ENCODE results near the gene FILIP1L.
"Not testable (repeated sequence)": the region's sequence is repeated elsewhere in the genome, so short reads cannot be mapped to it uniquely, and the experiment has no call there.

FILIP1L gene

DNA sequence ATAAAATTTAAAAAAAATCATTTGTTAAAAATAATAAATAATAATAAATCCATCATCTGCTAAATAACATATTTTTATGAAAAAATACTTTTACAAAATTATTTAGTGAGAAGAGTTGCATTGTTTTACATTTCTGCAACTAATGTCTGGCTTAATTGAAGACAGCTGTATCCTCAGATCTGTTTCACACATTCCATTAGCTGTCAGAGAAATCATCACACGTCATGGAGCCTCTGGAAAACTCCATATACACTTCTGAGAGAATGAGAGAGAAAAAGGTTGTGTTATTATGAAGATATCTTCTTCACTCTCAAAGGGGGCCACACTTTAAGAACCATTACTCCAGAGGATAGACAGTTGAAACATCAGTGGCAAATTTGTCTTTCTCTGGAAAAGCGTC is 255.8 kb downstream of the FILIP1L start:
- DNase-seq: no peak

DNA sequence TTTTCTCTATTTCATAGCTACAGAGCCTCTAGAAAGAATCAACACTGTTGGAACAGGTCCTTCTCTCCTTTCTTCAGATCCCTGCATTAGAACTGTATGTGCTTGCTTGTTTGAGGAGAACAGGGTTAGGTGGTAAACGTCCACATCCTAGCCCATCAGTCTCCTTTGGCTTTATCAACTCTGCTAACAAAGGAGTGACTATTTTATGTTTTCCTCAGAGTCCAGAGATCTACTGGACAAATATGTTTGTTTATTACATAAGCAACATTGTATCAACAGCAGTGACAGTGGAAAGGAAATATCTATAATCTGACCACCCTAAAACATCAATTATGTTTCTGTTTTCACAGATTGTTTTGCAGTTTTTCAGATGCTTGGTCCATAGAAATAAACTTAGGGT is 257.0 kb downstream of the FILIP1L start:
- no peak for DNase-seq

DNA sequence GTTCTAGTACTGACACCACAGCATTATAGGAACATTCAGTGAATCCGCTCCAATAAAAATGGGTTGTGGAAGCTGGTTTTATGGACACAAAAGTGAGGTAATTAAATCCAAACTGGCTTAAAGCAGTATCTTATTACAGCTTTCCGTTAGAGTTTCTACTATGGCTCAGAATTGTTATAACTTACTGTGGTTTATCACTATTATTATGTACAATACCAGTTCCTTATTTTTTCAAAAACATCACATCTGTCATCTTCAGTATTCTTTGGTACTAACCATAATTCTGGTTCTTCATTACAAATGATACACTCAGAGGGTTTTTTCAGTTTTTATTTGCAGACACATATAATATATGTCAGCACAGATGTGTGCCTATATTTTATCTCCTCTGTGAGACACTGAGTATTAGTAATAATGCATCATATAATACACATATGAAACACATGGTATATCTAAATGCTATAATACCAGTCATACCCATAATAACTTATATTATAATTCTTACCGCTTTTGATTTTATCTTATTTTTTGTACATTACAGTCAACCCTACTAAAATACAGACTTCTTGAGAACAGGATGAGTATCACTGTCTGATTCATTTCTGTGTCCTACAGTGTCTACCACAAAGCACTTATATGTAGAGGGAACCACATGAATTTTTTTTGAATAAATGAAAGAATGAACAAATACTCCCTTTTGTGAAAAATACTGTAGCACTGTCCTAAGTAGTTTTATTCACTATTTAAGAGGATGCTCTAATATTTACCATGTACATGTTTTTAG is 257.7 kb downstream of the FILIP1L start:
- no peak for DNase-seq

DNA sequence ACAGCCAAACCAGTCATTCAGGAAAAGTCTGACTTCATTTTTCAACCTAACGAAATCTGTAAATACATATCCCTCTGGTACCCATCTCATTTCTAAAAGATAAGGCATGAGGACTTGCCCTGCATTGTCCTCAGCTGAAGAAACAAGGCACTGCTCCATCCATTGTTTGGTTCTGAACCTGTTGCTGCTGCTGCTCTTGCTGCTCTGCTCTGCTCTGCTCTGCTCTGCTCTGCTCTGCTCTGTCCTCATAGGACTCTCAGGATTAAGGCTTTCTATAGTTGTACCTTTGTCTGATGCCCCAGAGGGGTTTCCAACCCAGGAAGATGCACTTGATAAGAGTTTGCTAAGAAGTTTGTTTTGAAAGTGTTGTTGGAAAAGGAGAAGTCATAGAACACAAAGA is 258.4 kb downstream of the FILIP1L start:
- no peak for DNase-seq

DNA sequence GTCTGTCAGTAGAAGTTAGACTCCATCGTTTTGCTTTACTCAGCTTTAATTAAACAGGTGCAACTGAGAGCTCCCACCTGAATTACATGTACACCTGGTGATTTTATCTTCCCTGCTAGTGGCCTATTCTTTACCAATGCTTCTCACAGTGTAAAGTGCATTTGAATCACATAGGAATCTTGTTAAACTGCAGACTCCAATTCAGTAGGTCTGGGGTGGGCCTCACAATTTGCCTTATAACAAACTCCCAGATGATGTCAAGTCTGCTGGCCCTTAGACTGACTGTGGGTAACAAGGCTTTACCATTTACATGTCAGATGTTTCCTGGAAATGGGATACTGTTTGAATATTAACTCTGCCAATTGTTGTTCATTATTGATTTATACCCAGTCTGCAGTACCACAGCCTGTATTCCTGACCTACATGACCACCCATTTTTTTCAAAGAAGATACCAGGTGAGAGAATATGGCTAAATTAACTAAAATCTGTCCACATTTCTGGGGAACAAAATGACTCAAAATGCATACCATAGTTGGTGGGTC is 259.5 kb downstream of the FILIP1L start:
- no peak for DNase-seq

DNA sequence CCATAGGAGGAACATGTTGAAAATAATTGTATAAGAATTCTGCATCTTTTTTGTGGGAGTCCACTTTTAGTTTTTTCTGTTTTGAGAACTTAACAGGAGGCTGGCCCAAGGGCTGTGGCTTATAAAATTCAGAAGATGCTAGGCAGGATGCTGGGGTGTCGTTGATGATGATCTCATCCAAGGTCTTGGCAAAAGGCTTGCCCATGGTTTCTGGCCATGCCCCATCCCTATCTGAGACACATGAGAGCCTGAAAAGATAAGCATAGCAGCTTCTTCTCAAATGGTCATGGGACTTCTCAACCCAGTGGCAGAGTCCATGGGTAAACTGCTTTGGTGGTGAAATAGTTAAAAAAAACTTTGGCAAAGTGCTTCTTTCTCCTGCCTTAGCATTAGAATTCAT is 261.4 kb downstream of the FILIP1L start:
- DNase-seq: no peak

DNA sequence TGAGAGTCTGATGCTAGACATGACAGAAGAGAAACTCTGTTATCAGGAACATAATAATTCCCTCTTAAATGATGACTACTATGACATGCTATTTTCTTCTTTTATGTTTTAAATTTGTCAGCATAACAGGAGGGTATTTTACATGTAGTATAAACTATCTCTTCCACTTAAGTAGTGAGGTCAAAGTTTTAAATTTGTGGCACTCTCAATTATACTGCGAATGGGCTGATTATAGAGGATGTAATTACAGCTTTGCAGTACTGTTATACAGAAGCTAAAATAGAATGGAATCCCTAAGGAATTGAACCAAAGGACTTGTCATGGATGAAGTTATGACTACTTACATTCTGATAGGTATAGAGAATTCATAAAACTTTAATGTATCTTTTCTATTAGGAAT is 262.3 kb downstream of the FILIP1L start:
- DNase-seq: no peak

DNA sequence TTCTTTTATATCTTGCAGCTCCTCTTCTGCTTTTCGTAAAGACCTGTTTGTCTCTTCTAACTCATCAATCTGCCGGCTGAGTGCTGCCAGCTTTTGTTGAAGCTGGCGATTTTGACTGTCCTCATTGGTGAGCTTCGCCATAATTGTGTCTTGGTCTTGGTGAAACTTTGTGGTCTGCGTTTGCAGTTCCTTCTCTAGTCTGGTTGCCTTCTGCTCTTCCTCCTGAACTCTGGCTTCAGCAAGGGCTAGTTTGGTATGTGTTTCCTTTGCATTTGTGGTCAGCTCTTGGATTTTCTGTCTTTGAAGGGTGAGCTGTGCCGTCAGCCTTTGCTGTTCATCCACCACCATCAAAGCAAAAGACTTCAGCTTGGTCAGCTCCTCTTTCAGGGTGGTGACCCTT is 263.7 kb downstream of the FILIP1L start:
- DNase-seq: no peak

DNA sequence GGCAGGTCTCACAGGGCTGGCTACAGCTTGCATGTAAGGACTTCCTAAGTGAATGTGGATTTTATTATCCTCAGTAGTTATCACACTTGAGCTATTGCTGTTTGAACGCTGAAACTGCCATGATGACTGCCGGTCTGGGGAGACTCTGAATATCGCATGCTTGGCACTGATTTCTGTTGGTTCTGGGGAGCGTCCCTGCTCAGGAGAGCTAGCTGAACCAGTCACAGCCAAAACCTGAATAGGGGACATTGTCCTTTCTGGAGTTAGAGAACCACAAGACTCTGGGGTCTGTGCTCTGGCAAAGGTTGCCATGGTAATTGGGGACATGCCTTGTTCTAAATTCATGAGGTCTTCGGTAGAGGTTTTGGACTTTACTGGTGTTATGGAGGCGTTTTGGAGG is 265.9 kb downstream of the FILIP1L start:
- no peak for DNase-seq

DNA sequence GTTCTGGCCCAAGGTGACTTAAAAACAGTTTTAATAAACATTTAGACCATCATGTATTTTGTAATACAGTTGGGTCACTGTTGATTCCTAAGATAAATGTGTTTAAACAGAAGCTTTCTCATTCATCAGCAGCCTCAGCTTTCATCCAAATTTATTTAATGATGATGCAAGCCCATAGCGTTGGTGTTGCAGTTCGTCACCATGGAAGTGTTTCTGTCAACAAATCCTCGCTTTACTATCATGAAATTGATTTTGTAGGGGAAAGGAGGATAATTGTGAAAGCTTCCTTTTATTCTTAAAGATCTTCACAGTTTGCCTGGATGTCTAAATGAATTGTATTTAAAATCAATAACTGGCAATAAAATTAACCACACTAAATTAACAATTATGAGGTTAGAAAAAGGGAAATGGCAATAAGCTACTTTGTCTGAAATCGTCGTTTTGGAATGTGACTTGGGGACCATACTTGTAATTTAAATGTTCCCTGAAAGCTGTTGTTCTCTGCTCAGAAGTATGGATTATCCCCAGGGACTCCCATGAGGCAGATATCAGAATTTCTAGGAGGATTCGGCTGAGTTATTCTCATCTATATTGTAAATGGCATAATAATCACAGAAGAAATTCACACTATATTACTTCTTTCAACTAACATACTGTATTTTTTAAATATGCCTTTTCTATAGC is 267.7 kb downstream of the FILIP1L start:
- no peak for DNase-seq

DNA sequence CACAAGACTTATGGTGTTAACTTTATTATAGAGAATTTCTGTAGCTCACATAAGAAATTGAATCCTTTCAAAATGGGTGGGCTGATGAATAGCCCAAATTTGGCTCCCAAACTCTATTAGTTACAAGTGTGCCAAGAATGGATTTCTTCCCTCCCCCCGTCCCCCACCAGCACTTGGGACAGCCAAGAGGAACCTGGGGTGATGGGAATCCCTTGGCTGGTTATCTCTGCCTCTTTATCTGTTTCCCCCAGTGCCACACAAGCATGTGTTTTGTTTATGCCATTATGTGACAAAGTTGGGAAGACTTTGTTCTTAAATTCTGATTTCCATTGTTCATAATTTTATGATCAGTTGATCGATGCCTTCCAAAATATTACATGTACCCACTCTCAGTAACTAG is 268.3 kb downstream of the FILIP1L start:
- DNase-seq: no peak

DNA sequence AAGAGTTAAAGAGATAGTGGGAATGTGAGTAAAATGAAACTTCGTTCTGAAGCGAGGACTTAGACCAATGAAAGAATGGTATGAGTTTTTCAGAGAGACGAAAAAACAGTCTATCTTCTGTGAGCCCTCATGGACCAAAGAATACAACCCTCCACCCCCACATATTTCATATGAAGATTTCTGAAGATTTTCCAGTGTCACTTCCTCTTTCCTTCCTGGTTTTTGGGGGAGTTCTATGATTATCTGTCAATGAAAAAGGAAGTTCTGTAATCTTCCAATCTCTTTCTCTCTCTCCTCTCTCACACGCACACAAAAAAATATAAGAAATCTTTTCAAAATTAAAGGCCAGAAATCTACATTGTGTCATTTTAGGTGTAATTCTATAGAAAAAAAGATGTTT is 269.0 kb downstream of the FILIP1L start:
- DNase-seq: no peak

DNA sequence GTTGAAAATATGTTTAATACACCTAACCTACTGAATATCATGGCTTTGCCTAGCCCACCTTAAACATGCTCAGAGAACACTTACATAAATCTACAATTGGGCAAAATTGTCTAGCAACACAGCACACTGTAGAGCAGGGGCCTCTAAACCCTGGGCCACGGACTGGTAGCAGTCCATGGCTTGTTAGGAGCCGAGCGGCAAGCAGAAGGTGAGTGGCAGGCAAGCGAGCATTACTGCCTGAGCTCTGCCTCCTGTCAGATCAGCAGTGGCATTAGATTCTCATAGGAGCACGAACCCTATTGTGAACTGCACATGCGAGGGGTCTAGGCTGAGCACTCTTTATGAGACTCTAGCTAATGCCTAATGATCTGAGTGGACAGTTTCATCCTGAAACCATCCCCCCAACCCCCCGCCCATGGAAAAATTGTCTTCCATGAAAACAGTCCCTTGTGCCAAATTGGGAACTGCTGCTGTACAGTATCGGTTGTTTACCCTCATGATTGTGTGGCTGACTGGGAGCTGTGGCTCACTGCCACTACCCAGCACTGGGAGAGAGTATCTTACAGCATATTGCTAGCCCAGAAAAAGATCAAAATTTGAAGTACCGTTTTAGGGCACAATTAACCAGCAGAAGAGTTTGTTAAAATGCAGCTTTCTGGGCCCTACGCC is 270.6 kb downstream of the FILIP1L start:
- no peak for DNase-seq

DNA sequence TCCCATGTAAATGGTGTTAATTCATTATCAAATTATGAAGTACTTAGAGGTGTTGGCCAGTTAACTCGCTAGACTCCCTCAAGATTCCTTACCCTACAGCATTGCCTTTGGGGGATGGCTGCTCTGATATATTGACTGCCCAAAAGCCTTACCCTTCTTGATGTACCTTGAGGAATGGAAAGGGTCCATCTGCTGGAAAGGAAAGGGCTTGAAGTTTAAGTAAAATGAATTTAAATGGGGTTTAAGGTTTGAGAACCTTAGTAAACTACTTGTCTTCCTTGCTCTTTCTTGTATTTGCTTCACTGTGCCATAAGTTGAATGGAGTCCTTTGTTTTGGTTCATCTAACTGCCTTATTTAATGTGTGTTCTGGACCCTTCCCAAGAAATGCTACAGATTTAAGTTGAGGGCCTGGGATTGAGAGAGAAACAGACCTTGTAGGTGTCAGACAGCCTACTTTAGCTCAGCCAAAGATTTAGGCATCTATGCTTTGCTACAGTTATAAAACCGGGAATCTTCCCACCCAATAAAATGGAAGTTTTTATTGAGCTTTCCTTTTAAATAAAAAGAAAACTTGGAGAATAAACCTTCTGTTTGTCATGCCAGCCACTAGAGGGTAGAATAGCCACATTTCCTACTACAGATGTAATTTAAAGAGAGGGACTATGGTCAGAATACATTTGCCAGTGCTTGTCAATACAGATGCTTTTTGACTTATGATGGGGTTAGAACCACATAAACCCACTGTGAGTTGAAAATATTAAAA is 271.3 kb downstream of the FILIP1L start:
- peak; percentile 61 for DNase-seq

DNA sequence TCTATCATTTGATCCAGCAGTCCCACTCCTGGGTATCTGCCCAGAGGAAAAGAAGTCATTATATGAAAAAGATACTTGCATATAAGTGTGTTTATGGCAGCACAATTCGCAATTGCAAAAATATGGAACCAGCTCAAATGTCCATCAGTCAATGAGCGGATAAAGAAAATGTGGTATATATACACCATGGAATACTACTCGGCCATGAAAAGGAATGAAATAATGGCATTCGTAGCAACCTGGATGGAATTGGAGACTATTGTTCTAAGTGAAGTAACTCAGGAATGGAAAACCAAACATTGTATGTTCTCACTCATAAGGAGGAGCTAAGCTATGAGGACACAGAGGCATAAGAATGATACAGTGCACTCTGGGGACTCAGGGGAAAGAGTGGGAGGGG is 272.4 kb downstream of the FILIP1L start:
- not testable (repeated sequence) for DNase-seq

DNA sequence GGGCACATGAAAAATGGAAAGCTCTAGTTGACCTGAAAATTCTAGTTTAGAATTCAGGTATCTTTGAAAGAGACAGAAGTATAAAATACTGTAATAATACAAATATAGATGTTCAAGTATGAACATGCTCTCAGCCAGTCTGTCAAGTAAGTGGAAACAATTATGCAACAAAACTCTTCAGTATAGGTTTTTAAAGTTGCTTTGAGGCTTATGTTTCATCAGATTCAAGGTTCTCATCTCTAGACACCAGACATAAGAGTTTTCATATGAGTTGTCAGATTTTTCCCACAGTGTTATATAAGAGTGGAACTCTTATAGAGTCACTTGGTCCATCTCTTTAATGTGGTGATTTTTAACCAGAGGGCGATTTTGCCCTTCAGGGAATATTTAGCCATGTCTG is 274.7 kb downstream of the FILIP1L start:
- no peak for DNase-seq

DNA sequence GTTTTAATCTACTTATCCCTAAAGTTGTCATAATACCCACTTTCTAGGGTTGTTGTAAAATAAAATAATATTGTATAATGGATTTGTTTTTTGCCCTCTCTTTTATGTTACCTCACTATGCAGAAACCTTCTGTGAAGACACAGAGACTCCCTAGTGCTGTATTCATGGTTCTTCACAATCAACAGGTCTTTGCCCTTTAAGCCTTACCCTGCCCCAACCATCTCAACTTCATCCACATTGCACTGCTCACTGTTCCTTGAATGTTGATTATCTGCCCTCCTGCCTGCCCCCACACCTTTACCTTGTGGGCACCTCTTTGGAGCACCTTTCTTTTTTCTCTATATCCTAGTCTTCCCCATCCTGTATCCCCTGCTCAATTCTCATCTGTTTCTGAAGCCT is 275.5 kb downstream of the FILIP1L start:
- DNase-seq: no peak

DNA sequence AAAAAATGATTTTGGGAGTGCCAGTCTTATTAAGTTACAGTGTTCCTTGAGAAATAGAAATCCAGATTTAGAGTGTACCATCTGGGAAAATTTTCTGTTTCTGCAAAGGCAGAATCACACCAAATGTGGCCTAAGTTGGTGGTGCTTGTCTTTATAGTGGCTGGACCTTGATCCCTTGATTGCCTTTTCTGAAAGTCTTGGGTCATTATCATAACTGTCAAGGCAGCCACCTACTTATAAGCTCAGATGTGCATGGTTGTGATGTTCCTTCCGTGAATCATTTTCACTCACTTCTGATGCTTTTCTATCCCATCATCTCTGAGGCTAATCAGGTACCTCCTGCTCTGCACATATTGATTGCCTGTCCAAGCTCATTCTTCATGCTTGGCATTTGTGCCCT is 276.6 kb downstream of the FILIP1L start:
- DNase-seq: no peak

DNA sequence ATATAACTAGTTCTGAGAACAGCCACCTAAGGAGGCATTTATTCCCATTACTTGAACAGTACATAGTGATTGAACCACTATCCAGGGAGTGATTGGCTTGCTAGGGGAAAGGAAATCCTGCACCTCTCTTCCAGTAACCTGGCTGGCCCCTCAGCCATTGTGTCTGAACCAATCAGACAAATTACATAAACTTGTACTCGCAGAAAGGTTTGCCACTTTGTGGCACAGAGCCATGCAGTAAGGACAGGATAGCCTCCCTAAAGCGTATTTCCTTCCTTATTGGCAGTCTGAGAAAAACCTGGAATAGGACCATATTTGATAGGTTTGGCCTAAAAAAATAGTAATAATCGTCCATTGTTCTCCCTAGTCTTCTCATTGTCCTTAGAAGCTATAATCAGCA is 277.6 kb downstream of the FILIP1L start:
- DNase-seq: no peak

DNA sequence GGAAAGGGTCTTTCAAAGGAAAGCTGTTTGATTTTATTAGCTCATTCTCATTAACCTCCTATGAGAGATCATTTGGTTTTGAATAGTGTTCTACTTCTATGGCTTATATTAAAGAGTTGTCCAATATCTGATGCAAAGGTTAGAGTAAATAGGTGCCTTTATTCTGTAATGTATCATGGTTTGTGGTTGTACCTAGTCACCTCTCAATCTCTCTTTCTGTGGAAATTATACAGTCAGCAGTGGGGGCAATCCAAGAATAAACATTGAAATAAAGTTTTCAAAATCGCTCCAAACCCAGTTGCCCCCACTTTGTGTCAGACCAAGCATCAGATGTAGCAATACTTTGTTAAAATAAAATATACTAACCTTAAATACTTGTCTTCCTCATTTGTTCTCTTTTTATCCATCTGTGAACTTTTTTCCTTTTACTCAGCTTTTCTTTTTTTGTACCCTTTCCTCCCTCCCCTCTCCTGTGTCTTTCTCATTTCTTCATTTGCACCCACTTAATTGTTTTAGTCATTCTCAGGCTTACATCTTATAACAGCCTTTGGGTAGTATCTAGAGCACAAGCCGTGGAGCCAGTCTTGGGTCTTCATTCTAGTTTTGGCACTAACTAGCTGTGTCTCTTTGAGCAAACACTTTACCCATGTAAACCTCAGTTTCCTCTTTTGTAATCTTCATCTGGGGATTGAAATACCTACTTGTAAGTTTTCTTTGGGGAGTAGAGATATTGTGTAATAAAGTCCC is 279.9 kb downstream of the FILIP1L start:
- no peak for DNase-seq

DNA sequence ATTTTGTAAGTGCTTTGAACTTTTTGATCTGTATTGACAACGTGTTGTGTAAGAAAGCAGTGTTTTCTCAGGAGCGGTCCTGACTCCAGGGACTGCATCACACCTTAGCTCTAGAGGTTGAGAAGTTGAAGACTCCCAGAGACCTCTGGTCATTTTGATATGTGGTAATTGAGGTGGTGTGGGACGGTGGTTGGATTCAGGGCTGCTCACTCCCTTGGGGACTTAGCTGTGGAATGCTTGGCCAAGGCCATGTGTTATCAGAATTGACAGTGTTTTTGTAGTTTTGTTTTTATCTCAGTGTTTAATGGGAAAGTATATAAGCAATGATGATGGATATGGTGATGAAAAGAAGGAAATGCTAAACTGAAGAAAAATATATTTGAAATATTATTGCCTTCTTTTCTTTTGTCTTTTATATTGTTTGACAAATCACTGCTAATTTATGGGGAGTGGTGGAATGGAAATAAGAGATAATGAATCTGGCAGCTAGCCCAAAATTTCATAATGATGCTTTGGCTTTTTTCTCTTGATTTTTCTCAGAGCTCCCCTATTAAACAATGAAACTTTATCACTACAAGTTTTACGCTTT is 280.6 kb downstream of the FILIP1L start:
- no peak for DNase-seq

DNA sequence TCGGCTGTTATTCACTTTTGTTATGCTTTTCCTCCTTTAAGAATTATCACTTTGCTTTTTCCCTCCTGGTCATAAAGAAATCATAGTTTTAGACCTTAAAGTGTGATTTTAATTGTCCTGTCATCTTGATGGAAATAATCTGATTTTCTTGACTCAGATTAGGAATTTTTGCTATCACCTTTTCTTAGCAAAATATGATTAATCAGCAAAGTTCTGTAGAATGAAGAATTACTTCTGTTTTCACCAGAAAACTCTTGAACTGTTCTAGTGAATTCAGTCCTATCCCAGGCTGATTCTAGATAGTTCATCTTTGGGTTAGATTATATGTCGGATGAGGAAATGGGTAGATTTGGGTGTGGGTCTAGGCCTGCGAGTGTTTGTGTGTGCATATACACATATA is 284.5 kb downstream of the FILIP1L start:
- DNase-seq: no peak

Measured in NCI-H82 (cell line).